SH-SY5Y (cell line): ENCODE data around the gene HMCN2.

Experiments
- GATA2 ChIP-seq: IDR thresholded peaks from 2 replicates; pipeline ENCODE4 v1.6.1; 2011; ENCODE audit warnings: mild to moderate bottlenecking, low read depth, low read length
- GATA3 ChIP-seq: IDR thresholded peaks from 2 replicates; pipeline ENCODE4 v1.6.1; 2011; ENCODE audit warnings: low read depth, mild to moderate bottlenecking, low read length, moderate library complexity

- TF ChIP-seq GATA2 (no peak), GATA3 (no peak)
These were observed 188.7 kb downstream of the HMCN2 start for GRCh38 chr9:130454096-130454811.
